ENCODE results near the gene SWAP70.

Gene SWAP70

GRCh38 chr11:9629064-9629463 lies 34.8 kb upstream of the SWAP70 start:
- no peak for TF ChIP-seq TAF1 (IDR thresholded peaks at IDR 0.05; ENCODE audit: low read depth)
- no peak for TF ChIP-seq NFIC (IDR thresholded peaks at IDR 0.05)
- TF ChIP-seq TEAD4 (IDR thresholded peaks at IDR 0.05): no peak
- no peak for TF ChIP-seq YY1 (IDR thresholded peaks at IDR 0.05; ENCODE audit: low read depth)
- TF ChIP-seq EGR1 (IDR thresholded peaks at IDR 0.05): no peak
- TF ChIP-seq TCF12 (IDR thresholded peaks at IDR 0.05; ENCODE audit: low read depth): no peak
- no peak for TF ChIP-seq CEBPB (IDR thresholded peaks at IDR 0.05)
- no peak for TF ChIP-seq REST (IDR thresholded peaks at IDR 0.05; ENCODE audit: low read depth)
- no peak for TF ChIP-seq RAD21 (IDR thresholded peaks at IDR 0.05; ENCODE audit: low read depth)
- no peak for TF ChIP-seq FOXM1 (IDR thresholded peaks at IDR 0.05; ENCODE audit: borderline replicate concordance, low read depth)
- TF ChIP-seq EP300 (IDR thresholded peaks at IDR 0.05; ENCODE audit: borderline replicate concordance): no peak
- no peak for TF ChIP-seq USF1 (IDR thresholded peaks at IDR 0.05)
- TF ChIP-seq ZBTB7A (IDR thresholded peaks at IDR 0.05; ENCODE audit: low read depth): no peak
- TF ChIP-seq MAX (IDR thresholded peaks at IDR 0.05): no peak
- TF ChIP-seq CREB1 (IDR thresholded peaks at IDR 0.05; ENCODE audit: low read depth): no peak

- TF ChIP-seq CREB1 (IDR thresholded peaks at IDR 0.05; ENCODE audit: low read depth) (no peak), TAF1 (IDR thresholded peaks at IDR 0.05; ENCODE audit: low read depth) (no peak)
Measured at GRCh38 chr11:9633679-9634078, 30.2 kb upstream of the SWAP70 start.

- no peak for TF ChIP-seq CREB1 (IDR thresholded peaks at IDR 0.05; ENCODE audit: low read depth)
- no peak for TF ChIP-seq TCF12 (IDR thresholded peaks at IDR 0.05; ENCODE audit: low read depth)
- TF ChIP-seq NFIC (IDR thresholded peaks at IDR 0.05): no peak
- TF ChIP-seq TAF1 (IDR thresholded peaks at IDR 0.05; ENCODE audit: low read depth): no peak
- TF ChIP-seq MAX (IDR thresholded peaks at IDR 0.05): no peak
- TF ChIP-seq FOXM1 (IDR thresholded peaks at IDR 0.05; ENCODE audit: borderline replicate concordance, low read depth): no peak
- no peak for TF ChIP-seq EGR1 (IDR thresholded peaks at IDR 0.05)
- TF ChIP-seq CEBPB (IDR thresholded peaks at IDR 0.05): no peak
- TF ChIP-seq ZBTB7A (IDR thresholded peaks at IDR 0.05; ENCODE audit: low read depth): no peak
- no peak for TF ChIP-seq USF1 (IDR thresholded peaks at IDR 0.05)
- no peak for TF ChIP-seq EP300 (IDR thresholded peaks at IDR 0.05; ENCODE audit: borderline replicate concordance)
- no peak for TF ChIP-seq RAD21 (IDR thresholded peaks at IDR 0.05; ENCODE audit: low read depth)
- TF ChIP-seq REST (IDR thresholded peaks at IDR 0.05; ENCODE audit: low read depth): no peak
- no peak for TF ChIP-seq YY1 (IDR thresholded peaks at IDR 0.05; ENCODE audit: low read depth)
- TF ChIP-seq TEAD4 (IDR thresholded peaks at IDR 0.05): no peak
Measured at GRCh38 chr11:9636691-9637090, 27.2 kb upstream of the SWAP70 start.

- TF ChIP-seq EGR1 (IDR thresholded peaks at IDR 0.05) (no peak), ZBTB7A (IDR thresholded peaks at IDR 0.05; ENCODE audit: low read depth) (no peak), TEAD4 (IDR thresholded peaks at IDR 0.05) (no peak), CREB1 (IDR thresholded peaks at IDR 0.05; ENCODE audit: low read depth) (no peak), REST (IDR thresholded peaks at IDR 0.05; ENCODE audit: low read depth) (no peak), RAD21 (IDR thresholded peaks at IDR 0.05; ENCODE audit: low read depth) (no peak), MAX (IDR thresholded peaks at IDR 0.05) (no peak), USF1 (IDR thresholded peaks at IDR 0.05) (no peak), EP300 (IDR thresholded peaks at IDR 0.05; ENCODE audit: borderline replicate concordance) (no peak), FOXM1 (IDR thresholded peaks at IDR 0.05; ENCODE audit: borderline replicate concordance, low read depth) (no peak), NFIC (IDR thresholded peaks at IDR 0.05) (no peak), TCF12 (IDR thresholded peaks at IDR 0.05; ENCODE audit: low read depth) (no peak), YY1 (IDR thresholded peaks at IDR 0.05; ENCODE audit: low read depth) (no peak), CEBPB (IDR thresholded peaks at IDR 0.05) (no peak), TAF1 (IDR thresholded peaks at IDR 0.05; ENCODE audit: low read depth) (no peak)
Measured at GRCh38 chr11:9639099-9639498, 24.8 kb upstream of the SWAP70 start.

All from Ishikawa (cell line).